Neural progenitor cell (in vitro differentiated cells): ENCODE data around the gene CACNA1E. TPM values are rescaled to one million over a fixed set of nuclear protein-coding genes. Genes with fewer than 3 reads are reported as not detected.
A peak's percentile ranks its signal among the peaks of the same experiment; 100 is the strongest.

ENCODE experiments used
- DNase-seq: peaks from one replicate; pipeline ENCODE4 v3.0.0-alpha.2; 2016; ENCODE audit warnings: low spot score
- H2AFZ ChIP-seq: fragments of 200-600 bp; sonication (generic); replicated peaks from 2 replicates; pipeline ENCODE4 v1.6.1; 2016; ENCODE audit warnings: antibody characterized with exemption
- H3F3A ChIP-seq: fragments of 200-600 bp; sonication (generic); 2 replicates; pipeline ENCODE4 v1.6.1; 2016; ENCODE audit warnings: antibody characterized with exemption, low read depth
- H3K27ac ChIP-seq: fragments of 200-600 bp; sonication (generic); 2 replicates; pipeline ENCODE4 v1.5.1; 2016; ENCODE audit warnings: mild to moderate bottlenecking
- H3K27me3 ChIP-seq: fragments of 200-600 bp; sonication (generic); 2 replicates; pipeline ENCODE4 v1.6.1; 2016; ENCODE audit warnings: mild to moderate bottlenecking, moderate library complexity
- H3K36me3 ChIP-seq: fragments of 200-600 bp; sonication (generic); 2 replicates; pipeline ENCODE4 v1.5.1; 2016
- H3K4me1 ChIP-seq: fragments of 200-600 bp; sonication (generic); 2 replicates; pipeline ENCODE4 v1.6.1; 2016; ENCODE audit warnings: mixed run types
- H3K4me2 ChIP-seq: fragments of 200-600 bp; sonication (generic); 2 replicates; pipeline ENCODE4 v1.6.1; 2016
- H3K4me3 ChIP-seq: fragments of 200-600 bp; sonication (generic); 2 replicates; pipeline ENCODE4 v1.5.1; 2016
- H3K79me2 ChIP-seq: fragments of 200-600 bp; sonication (generic); 2 replicates; pipeline ENCODE4 v1.6.1; 2016; ENCODE audit warnings: low read depth
- H3K9ac ChIP-seq: fragments of 200-600 bp; sonication (generic); 2 replicates; pipeline ENCODE4 v1.6.1; 2016
- H3K9me3 ChIP-seq: fragments of 200-600 bp; sonication (generic); 2 replicates; pipeline ENCODE4 v1.5.1; 2016; ENCODE audit warnings: low read depth
- H4K20me1 ChIP-seq: fragments of 200-600 bp; sonication (generic); 2 replicates; pipeline ENCODE4 v1.6.1; 2016; ENCODE audit warnings: low read depth
- H3K27ac Mint-ChIP-seq: 3 replicates; pipeline ENCODE4 v1.8.0; 2021; ENCODE audit warnings: mixed read lengths
- H3K27me3 Mint-ChIP-seq: 2 replicates; pipeline ENCODE4 v1.8.0; 2022; ENCODE audit warnings: low read depth, mild to moderate bottlenecking, inconsistent platforms, moderate library complexity, mixed read lengths; ENCODE audit not compliant: insufficient read depth
- H3K36me3 Mint-ChIP-seq: 3 replicates; pipeline ENCODE4 v1.8.0; 2021; ENCODE audit warnings: mixed read lengths
- H3K4me1 Mint-ChIP-seq: 3 replicates; pipeline ENCODE4 v1.8.0; 2021; ENCODE audit warnings: mixed read lengths
- H3K4me3 Mint-ChIP-seq: 3 replicates; pipeline ENCODE4 v1.8.0; 2021; ENCODE audit warnings: mild to moderate bottlenecking, moderate library complexity, mixed read lengths
- H3K9me3 Mint-ChIP-seq: 3 replicates; pipeline ENCODE4 v1.8.0; 2020; ENCODE audit warnings: mixed read lengths
- EZH2 ChIP-seq: fragments of 200-600 bp; sonication (generic); IDR thresholded peaks from 2 replicates; pipeline ENCODE4 v1.6.1; 2017; ENCODE audit warnings: antibody characterized with exemption, mild to moderate bottlenecking, moderate library complexity
- EZH2phosphoT487 ChIP-seq: fragments of 200-600 bp; sonication (generic); IDR thresholded peaks from 2 replicates; pipeline ENCODE4 v1.6.1; 2017; ENCODE audit warnings: antibody characterized with exemption
- total RNA-seq: library from RNA; depleted of rRNA; stranded (reverse); fragments of >200 nt; gene quantifications from 2 replicates; pipeline ENCODE4 v1.2.3, GENCODE V29; 2015; ENCODE audit warnings: low replicate concordance
- TF ChIP-seq, protein P1 (sequence below): fragments of 200-600 bp; sonication (generic); IDR thresholded peaks from 2 replicates; pipeline ENCODE4 v1.5.1; 2017; ENCODE audit warnings: antibody characterized with exemption, mild to moderate bottlenecking

The CACNA1E gene
- total RNA-seq, 1 donor from 2014 or later, result 2.1 TPM

DNA sequence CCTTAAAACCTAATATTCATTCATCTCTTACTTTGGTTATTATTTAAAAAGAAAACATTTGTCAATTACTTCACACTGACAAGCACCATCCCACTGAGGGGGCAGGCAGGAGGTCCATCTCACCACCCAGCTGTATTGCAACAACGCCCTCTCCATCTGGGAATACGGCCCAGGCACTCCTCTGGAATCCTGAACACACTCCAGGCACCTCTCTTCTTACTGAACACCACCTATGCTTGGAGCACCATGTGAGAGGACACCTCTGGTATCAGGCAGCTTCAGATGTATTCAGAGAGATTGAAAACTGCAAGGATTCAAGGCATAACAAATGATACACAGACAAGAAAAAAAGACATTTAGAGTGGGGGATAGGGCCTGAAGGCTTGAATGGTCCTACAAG is 147.1 kb downstream of the CACNA1E start:
- H3K4me3 Mint-ChIP-seq, result no peak overlapping the region
- Histone ChIP-seq H3K36me3 (no peaks in the 10 kb centered on the region), H4K20me1 (no peaks in the 10 kb centered on the region), H3K4me3 (no peak overlapping the region), H3K4me1 (no peaks in the 10 kb centered on the region), H3K27ac (no peak overlapping the region), H3F3A (no peaks in the 10 kb centered on the region), H3K4me2 (no peak overlapping the region), H3K27me3 (no peaks in the 10 kb centered on the region), H3K9ac (no peak overlapping the region), H2AFZ (no peak overlapping the region), H3K79me2 (no peaks in the 10 kb centered on the region), H3K9me3 (no peaks in the 10 kb centered on the region)
- no peaks in the 10 kb centered on the region for H3K36me3 Mint-ChIP-seq
- no peaks in the 10 kb centered on the region for H3K27me3 Mint-ChIP-seq
- TF ChIP-seq EZH2, result no peak
- TF ChIP-seq, protein P1, sequence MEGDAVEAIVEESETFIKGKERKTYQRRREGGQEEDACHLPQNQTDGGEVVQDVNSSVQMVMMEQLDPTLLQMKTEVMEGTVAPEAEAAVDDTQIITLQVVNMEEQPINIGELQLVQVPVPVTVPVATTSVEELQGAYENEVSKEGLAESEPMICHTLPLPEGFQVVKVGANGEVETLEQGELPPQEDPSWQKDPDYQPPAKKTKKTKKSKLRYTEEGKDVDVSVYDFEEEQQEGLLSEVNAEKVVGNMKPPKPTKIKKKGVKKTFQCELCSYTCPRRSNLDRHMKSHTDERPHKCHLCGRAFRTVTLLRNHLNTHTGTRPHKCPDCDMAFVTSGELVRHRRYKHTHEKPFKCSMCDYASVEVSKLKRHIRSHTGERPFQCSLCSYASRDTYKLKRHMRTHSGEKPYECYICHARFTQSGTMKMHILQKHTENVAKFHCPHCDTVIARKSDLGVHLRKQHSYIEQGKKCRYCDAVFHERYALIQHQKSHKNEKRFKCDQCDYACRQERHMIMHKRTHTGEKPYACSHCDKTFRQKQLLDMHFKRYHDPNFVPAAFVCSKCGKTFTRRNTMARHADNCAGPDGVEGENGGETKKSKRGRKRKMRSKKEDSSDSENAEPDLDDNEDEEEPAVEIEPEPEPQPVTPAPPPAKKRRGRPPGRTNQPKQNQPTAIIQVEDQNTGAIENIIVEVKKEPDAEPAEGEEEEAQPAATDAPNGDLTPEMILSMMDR, result no peak
- no peak for TF ChIP-seq EZH2phosphoT487
- H3K9me3 Mint-ChIP-seq, result no peaks in the 10 kb centered on the region
- no peak overlapping the region for H3K27ac Mint-ChIP-seq
- DNase-seq, result no peak
- no peaks in the 10 kb centered on the region for H3K4me1 Mint-ChIP-seq

DNA sequence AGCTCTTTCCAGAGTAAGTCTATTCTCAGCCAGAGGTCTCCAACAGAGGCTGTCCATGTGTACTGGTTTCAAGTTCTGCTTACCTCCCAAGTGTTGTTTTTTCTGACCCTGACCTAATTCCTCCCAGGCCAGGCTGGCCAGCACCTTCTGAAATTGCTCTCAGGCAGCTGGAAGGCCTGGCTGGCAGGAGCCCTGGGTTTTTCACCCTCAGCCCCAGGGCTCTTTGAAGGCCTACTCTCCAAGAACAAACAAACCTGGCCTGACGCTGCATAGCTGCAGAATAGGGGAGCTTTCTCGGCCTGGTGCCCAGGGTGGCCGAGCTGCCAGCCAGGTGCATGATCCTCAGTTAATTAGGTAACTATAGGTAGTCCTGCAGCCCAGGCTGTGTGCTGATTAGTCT is 147.5 kb downstream of the CACNA1E start:
- Mint-ChIP-seq H3K27ac (no peak overlapping the region), H3K4me3 (no peak overlapping the region), H3K27me3 (no peaks in the 10 kb centered on the region), H3K36me3 (no peaks in the 10 kb centered on the region), H3K4me1 (no peaks in the 10 kb centered on the region), H3K9me3 (no peaks in the 10 kb centered on the region)
- TF ChIP-seq, protein P1, result no peak
- TF ChIP-seq EZH2phosphoT487, result no peak
- no peak for TF ChIP-seq EZH2
- Histone ChIP-seq H3K4me1 (no peaks in the 10 kb centered on the region), H3K9ac (no peak overlapping the region), H4K20me1 (no peaks in the 10 kb centered on the region), H3K9me3 (no peaks in the 10 kb centered on the region), H3K4me2 (no peak overlapping the region), H2AFZ (no peak overlapping the region), H3K27me3 (no peaks in the 10 kb centered on the region), H3K4me3 (no peak overlapping the region), H3F3A (no peaks in the 10 kb centered on the region), H3K79me2 (no peaks in the 10 kb centered on the region), H3K36me3 (no peaks in the 10 kb centered on the region), H3K27ac (no peak overlapping the region)
- no peak for DNase-seq

GRCh38 chr1:181632492-181632891 is 149.2 kb downstream of the CACNA1E start:
- H3K9ac ChIP-seq, result no peak overlapping the region
- DNase-seq, result no peak
- no peaks in the 10 kb centered on the region for H3K9me3 ChIP-seq
- no peak overlapping the region for H2AFZ ChIP-seq
- H3K4me3 Mint-ChIP-seq, result no peak overlapping the region
- H3K27me3 Mint-ChIP-seq, result no peaks in the 10 kb centered on the region
- H3K9me3 Mint-ChIP-seq, result no peaks in the 10 kb centered on the region
- no peaks in the 10 kb centered on the region for H3K36me3 ChIP-seq
- H4K20me1 ChIP-seq, result no peaks in the 10 kb centered on the region
- H3K79me2 ChIP-seq, result no peaks in the 10 kb centered on the region
- no peak overlapping the region for H3K4me2 ChIP-seq
- H3F3A ChIP-seq, result no peaks in the 10 kb centered on the region
- H3K27ac ChIP-seq, result no peak overlapping the region
- TF ChIP-seq, protein P1, result peak; percentile 8
- TF ChIP-seq EZH2 (no peak), EZH2phosphoT487 (no peak)
- H3K4me3 ChIP-seq, result no peak overlapping the region
- H3K27ac Mint-ChIP-seq, result no peak overlapping the region
- no peaks in the 10 kb centered on the region for H3K27me3 ChIP-seq
- no peaks in the 10 kb centered on the region for H3K36me3 Mint-ChIP-seq
- peaks cover 1% of the 10 kb centered on the region for H3K4me1 Mint-ChIP-seq
- H3K4me1 ChIP-seq, result no peaks in the 10 kb centered on the region

GRCh38 chr1:181632960-181633359 is 149.6 kb downstream of the CACNA1E start:
- no peaks in the 10 kb centered on the region for H3K36me3 ChIP-seq
- H3K4me3 ChIP-seq, result no peak overlapping the region
- no peaks in the 10 kb centered on the region for H3K4me1 ChIP-seq
- H3K36me3 Mint-ChIP-seq, result no peaks in the 10 kb centered on the region
- H3K4me1 Mint-ChIP-seq, result peaks cover 5% of the 10 kb centered on the region
- H3K27me3 ChIP-seq, result no peaks in the 10 kb centered on the region
- no peak overlapping the region for H3K9ac ChIP-seq
- peaks cover 4% of the 10 kb centered on the region for H3K27me3 Mint-ChIP-seq
- no peak for DNase-seq
- no peak overlapping the region for H3K4me2 ChIP-seq
- H4K20me1 ChIP-seq, result no peaks in the 10 kb centered on the region
- H3K79me2 ChIP-seq, result no peaks in the 10 kb centered on the region
- no peak overlapping the region for H3K27ac ChIP-seq
- no peak overlapping the region for H3K27ac Mint-ChIP-seq
- no peaks in the 10 kb centered on the region for H3F3A ChIP-seq
- no peaks in the 10 kb centered on the region for H3K9me3 ChIP-seq
- TF ChIP-seq, protein P1, result no peak
- TF ChIP-seq EZH2 (no peak), EZH2phosphoT487 (no peak)
- no peaks in the 10 kb centered on the region for H3K9me3 Mint-ChIP-seq
- no peak overlapping the region for H2AFZ ChIP-seq
- H3K4me3 Mint-ChIP-seq, result no peak overlapping the region
